ENCODE data around the gene HSPA2.
"Not testable (repeated sequence)": the region's sequence is repeated elsewhere in the genome, so short reads cannot be mapped to it uniquely, and the experiment has no call there.

HSPA2 gene

GRCh38 chr14:64549791-64550620, 9.5 kb downstream of the HSPA2 start, which contains the start of gene PPP1R36:
TSS of gene PPP1R36 (plus strand) at chr14:64549961. CDS start at chr14:64549998, 37 bp downstream.
- H4K20me1 ChIP-seq (ENCODE audit: insufficient read depth): no peaks in the 10 kb centered on the region
- no peak within 1 kb of the TSS for H3K9ac ChIP-seq
- H2AFZ ChIP-seq (ENCODE audit: low read depth): no peak within 1 kb of the TSS
- no peak within 1 kb of the TSS for H3K4me3 ChIP-seq (IDR thresholded peaks at IDR 0.05; ENCODE audit: insufficient read depth, low read depth, low read length)
- H3K36me3 ChIP-seq (ENCODE audit: insufficient read depth): no peaks in the 10 kb centered on the region
- no peaks in the 10 kb centered on the region for H3K4me1 ChIP-seq (ENCODE audit: low read depth, poor library complexity, severe bottlenecking)
- no peak within 1 kb of the TSS for H3K27ac ChIP-seq
- no peak for TF ChIP-seq CTCF (conservative IDR thresholded peaks at IDR 0.05; ENCODE audit: low read depth, low read length)
- H3K79me2 ChIP-seq (ENCODE audit: insufficient read depth, low read depth): no peaks in the 10 kb centered on the region
- H3K4me2 ChIP-seq: no peak within 1 kb of the TSS
- H3K27me3 ChIP-seq (ENCODE audit: insufficient read depth, low read depth): no peaks in the 10 kb centered on the region

DNA sequence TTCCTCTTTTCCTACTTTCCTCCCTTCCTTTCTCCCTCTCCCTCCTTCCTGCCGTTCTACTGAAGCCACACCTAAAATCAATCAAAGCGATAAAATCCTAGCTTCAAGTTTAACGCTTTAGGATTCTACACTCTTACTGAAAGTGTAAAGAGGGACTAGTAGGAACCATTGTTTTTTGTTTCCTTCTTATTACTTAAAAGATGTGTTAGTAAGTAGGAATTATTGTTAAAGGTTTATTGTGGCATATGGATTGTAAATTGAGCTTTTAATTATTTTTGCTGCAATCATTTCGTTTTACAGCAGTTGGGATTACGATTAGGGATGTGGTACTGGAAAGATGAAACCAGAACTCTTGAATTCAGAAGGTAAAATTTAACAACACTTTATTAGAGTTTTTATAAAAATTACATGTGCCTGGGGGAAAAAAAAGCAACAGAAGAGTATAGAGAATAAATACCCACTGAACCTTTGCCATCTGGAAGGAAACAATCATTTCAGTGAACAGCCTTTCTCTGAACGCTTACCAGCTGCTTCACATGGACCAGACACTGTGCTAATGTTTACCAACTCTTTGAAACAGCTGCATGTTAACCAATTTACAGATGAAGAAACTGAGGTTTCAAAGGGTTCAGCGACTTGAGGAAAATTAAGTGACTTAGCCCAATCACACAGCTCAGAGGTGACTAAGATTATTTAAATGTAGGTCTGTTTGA, 10.2 kb downstream of the HSPA2 start:
- H3K4me2 ChIP-seq: no peak overlapping the region

DNA sequence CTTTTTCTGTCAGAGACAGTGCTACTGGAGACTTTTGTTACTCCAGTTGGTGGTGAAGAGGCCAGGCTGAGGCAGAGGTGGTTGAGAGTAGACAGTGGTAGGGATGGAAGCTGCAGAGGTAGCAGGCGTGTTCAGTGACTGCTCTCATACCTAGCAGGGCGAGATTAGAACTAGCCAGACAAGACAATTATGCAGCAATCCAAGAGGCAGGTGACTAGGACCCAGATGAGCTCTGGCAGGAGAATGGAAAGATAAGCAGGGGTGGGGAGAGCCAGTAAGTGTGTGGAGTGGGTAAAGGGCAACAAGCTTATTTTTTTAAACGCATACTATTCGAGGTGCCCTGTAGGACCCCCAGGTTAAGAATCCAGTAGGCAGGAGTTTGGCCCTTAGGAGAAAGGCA, 14.0 kb downstream of the HSPA2 start:
- H3K9ac ChIP-seq: no peak overlapping the region
- H3K4me2 ChIP-seq: no peak overlapping the region
- H3K4me3 ChIP-seq (IDR thresholded peaks at IDR 0.05; ENCODE audit: insufficient read depth, low read depth, low read length): no peak overlapping the region
- no peaks in the 10 kb centered on the region for H3K27me3 ChIP-seq (ENCODE audit: insufficient read depth, low read depth)
- no peak overlapping the region for H2AFZ ChIP-seq (ENCODE audit: low read depth)
- H3K36me3 ChIP-seq (ENCODE audit: insufficient read depth): no peaks in the 10 kb centered on the region
- no peak overlapping the region for H3K27ac ChIP-seq
- H3K79me2 ChIP-seq (ENCODE audit: insufficient read depth, low read depth): no peaks in the 10 kb centered on the region
- TF ChIP-seq CTCF (conservative IDR thresholded peaks at IDR 0.05; ENCODE audit: low read depth, low read length): no peak
- H3K4me1 ChIP-seq (ENCODE audit: low read depth, poor library complexity, severe bottlenecking): no peaks in the 10 kb centered on the region
- H4K20me1 ChIP-seq (ENCODE audit: insufficient read depth): no peaks in the 10 kb centered on the region

More for the DNA sequence above, 10.2 kb downstream of the HSPA2 start:
- H3K4me3 ChIP-seq (IDR thresholded peaks at IDR 0.05; ENCODE audit: insufficient read depth, low read depth, low read length): no peak overlapping the region
- no peaks in the 10 kb centered on the region for H3K79me2 ChIP-seq (ENCODE audit: insufficient read depth, low read depth)
- no peak overlapping the region for H2AFZ ChIP-seq (ENCODE audit: low read depth)
- no peak for TF ChIP-seq CTCF (conservative IDR thresholded peaks at IDR 0.05; ENCODE audit: low read depth, low read length)
- no peak overlapping the region for H3K27ac ChIP-seq
- H3K4me1 ChIP-seq (ENCODE audit: low read depth, poor library complexity, severe bottlenecking): no peaks in the 10 kb centered on the region
- H3K9ac ChIP-seq: no peak overlapping the region
- H3K27me3 ChIP-seq (ENCODE audit: insufficient read depth, low read depth): no peaks in the 10 kb centered on the region
- no peaks in the 10 kb centered on the region for H3K36me3 ChIP-seq (ENCODE audit: insufficient read depth)
- H4K20me1 ChIP-seq (ENCODE audit: insufficient read depth): no peaks in the 10 kb centered on the region

DNA sequence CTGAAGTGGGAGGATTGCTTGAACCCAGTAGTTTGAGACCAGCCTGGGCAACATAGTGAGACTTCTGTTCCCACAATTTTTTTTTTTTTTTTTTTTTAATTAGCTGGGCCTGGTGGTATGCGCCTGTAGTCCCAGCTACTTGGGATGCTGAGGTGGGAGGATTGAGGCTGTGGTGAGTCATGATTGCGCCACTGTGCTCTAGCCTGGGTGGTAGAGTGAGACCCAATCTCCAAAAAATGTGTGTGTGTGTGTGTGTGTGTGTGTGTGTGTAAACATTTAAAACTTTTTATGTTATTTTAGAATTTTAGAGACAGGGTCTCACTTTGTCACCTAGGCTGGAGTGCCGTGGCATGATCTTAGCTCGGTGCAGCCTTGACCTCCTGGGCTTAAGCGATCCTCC, 16.0 kb downstream of the HSPA2 start:
- H3K9ac ChIP-seq: no peak overlapping the region
- H3K27ac ChIP-seq: no peak overlapping the region
- no peaks in the 10 kb centered on the region for H3K36me3 ChIP-seq (ENCODE audit: insufficient read depth)
- H3K4me2 ChIP-seq: no peak overlapping the region
- H3K27me3 ChIP-seq (ENCODE audit: insufficient read depth, low read depth): no peaks in the 10 kb centered on the region
- no peak overlapping the region for H3K4me3 ChIP-seq (IDR thresholded peaks at IDR 0.05; ENCODE audit: insufficient read depth, low read depth, low read length)
- H3K79me2 ChIP-seq (ENCODE audit: insufficient read depth, low read depth): no peaks in the 10 kb centered on the region
- H4K20me1 ChIP-seq (ENCODE audit: insufficient read depth): no peaks in the 10 kb centered on the region
- no peaks in the 10 kb centered on the region for H3K4me1 ChIP-seq (ENCODE audit: low read depth, poor library complexity, severe bottlenecking)
- TF ChIP-seq CTCF (conservative IDR thresholded peaks at IDR 0.05; ENCODE audit: low read depth, low read length): no peak
- no peak overlapping the region for H2AFZ ChIP-seq (ENCODE audit: low read depth)

DNA sequence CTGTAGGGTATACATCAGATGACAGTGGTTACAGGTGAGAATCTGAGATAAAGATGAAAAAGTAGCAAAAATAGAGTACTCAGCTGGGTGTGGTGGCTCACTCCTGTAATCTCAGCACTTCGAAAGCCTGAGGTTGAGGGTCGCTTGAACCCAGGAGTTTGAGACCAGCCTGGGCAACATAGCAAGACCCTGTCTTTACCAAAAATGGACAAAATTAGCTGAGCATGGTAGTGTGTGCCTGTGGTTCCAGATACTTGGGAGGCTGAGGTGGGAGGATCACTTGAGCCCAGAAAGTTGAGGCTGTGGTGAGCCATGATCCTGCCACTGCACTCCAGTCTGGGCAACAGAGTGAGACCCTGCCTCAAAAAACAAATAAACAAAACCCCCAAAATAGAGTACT, 17.7 kb downstream of the HSPA2 start:
- not testable (repeated sequence) for H3K36me3 ChIP-seq (ENCODE audit: insufficient read depth); H3K4me3 ChIP-seq (IDR thresholded peaks at IDR 0.05; ENCODE audit: insufficient read depth, low read depth, low read length); H2AFZ ChIP-seq (ENCODE audit: low read depth); H3K27ac ChIP-seq; H3K4me1 ChIP-seq (ENCODE audit: low read depth, poor library complexity, severe bottlenecking); H3K9ac ChIP-seq; H3K79me2 ChIP-seq (ENCODE audit: insufficient read depth, low read depth); H3K4me2 ChIP-seq; H3K27me3 ChIP-seq (ENCODE audit: insufficient read depth, low read depth); H4K20me1 ChIP-seq (ENCODE audit: insufficient read depth)

Measured in KMS-11 (cell line).